HepG2 (cell line): ENCODE data around the gene URGCP. TPM values are rescaled to one million over a fixed set of nuclear protein-coding genes. Genes with fewer than 3 reads are reported as not detected.

Experiments used
- AKNA ChIP-seq: sonication (generic); formaldehyde crosslinking; IDR thresholded peaks from 2 replicates; pipeline ENCODE4 v1.4.0; 2020; ENCODE audit warnings: missing genetic modification reagents, borderline replicate concordance
- ATF7 ChIP-seq, 2 experiments: fragments of 450-650 bp in 1 of 2; sonication (generic) in 1 of 2; formaldehyde crosslinking in 1 of 2; IDR thresholded peaks; 2 replicates each; pipeline versions ENCODE4 v1.4.0 to v1.6.1; 2016 to 2020; ENCODE audit warnings: antibody characterized with exemption in 1 of 2, mild to moderate bottlenecking in 1 of 2, missing genetic modification reagents in 1 of 2
- EEA1 ChIP-seq: sonication (generic); formaldehyde crosslinking; IDR thresholded peaks from 2 replicates; pipeline ENCODE4 v1.5.1; 2020; ENCODE audit warnings: mild to moderate bottlenecking, missing genetic modification reagents, borderline replicate concordance
- KMT2B ChIP-seq: IDR thresholded peaks from 2 replicates; pipeline ENCODE4 v1.6.1; 2016; ENCODE audit warnings: missing genetic modification reagents, missing compliant biosample characterization
- NFATC3 ChIP-seq: sonication (generic); formaldehyde crosslinking; IDR thresholded peaks from 2 replicates; pipeline ENCODE4 v1.5.1; 2020; ENCODE audit warnings: mild to moderate bottlenecking, missing genetic modification reagents
- NPAS2 ChIP-seq: sonication (generic); formaldehyde crosslinking; IDR thresholded peaks from 2 replicates; pipeline ENCODE4 v1.8.0; 2022; ENCODE audit warnings: mild to moderate bottlenecking, missing genetic modification reagents, borderline replicate concordance
- PBX2 ChIP-seq: IDR thresholded peaks from 2 replicates; pipeline ENCODE4 v1.6.1; 2016; ENCODE audit warnings: control low read depth
- SRSF1 ChIP-seq: fragments of 200-400 bp; formaldehyde crosslinking; optimal IDR thresholded peaks from 2 replicates; pipeline ENCODE3; 2017; ENCODE audit warnings: mild to moderate bottlenecking, low read depth, low read length, moderate library complexity
- ZBTB7B ChIP-seq: sonication (generic); formaldehyde crosslinking; IDR thresholded peaks from 2 replicates; pipeline ENCODE4 v1.4.0; 2020; ENCODE audit warnings: missing genetic modification reagents
- ZMYM3 ChIP-seq: sonication (generic); formaldehyde crosslinking; IDR thresholded peaks from 2 replicates; pipeline ENCODE4 v1.5.1; 2020; ENCODE audit warnings: mild to moderate bottlenecking, missing genetic modification reagents
- ZNF703 ChIP-seq: sonication (generic); formaldehyde crosslinking; IDR thresholded peaks from 2 replicates; pipeline ENCODE4 v1.5.1; 2020; ENCODE audit warnings: missing genetic modification reagents, mild to moderate bottlenecking, moderate library complexity, borderline replicate concordance
- ZNF780A ChIP-seq: sonication (generic); formaldehyde crosslinking; IDR thresholded peaks from 2 replicates; pipeline ENCODE4 v1.8.0; 2022; ENCODE audit warnings: mild to moderate bottlenecking, missing genetic modification reagents, moderate library complexity
- polyA plus RNA-seq, 8 experiments: library from polyadenylated mRNA; depleted of rRNA in 3 of 8; stranded (reverse) in 7 of 8; unstranded in 1 of 8; fragments of >200 nt; fragmentation: Illumina TruSeq in 4 of 8; extraction: Trizol in 4 of 8; gene quantifications; 2 replicates each; pipeline versions ENCODE4 v1.2.1 to v1.2.3, GENCODE V29; 2011 to 2016; ENCODE audit warnings: low read depth in 4 of 8, missing spikeins in 1 of 8, mixed read lengths in 1 of 8; ENCODE audit not compliant: insufficient read depth in 1 of 8
- total RNA-seq, 5 experiments: library from RNA; depleted of rRNA; stranded (reverse); fragments of >200 nt; fragmentation: Illumina TruSeq; extraction: Trizol; gene quantifications; 2 replicates each; pipeline ENCODE4 v1.2.3, GENCODE V29; 2016; ENCODE audit warnings: low read depth in 1 of 5
- TF ChIP-seq, protein P1 (sequence below): IDR thresholded peaks from 2 replicates; pipeline ENCODE4 v1.6.1; 2012; ENCODE audit warnings: low read length, improper control_type of control experiment
- TF ChIP-seq, protein P2 (sequence below): sonication (generic); formaldehyde crosslinking; IDR thresholded peaks from 2 replicates; pipeline ENCODE4 v1.4.0; 2020; ENCODE audit warnings: missing genetic modification reagents, borderline replicate concordance

Gene URGCP
- total and polyA plus RNA-seq, 2 of the 13 experiments (the other 11 are each of a cell fraction or from before 2014, with no cell fraction given): 22.3 to 25.8 TPM

GRCh38 chr7:43869006-43869866 lies 37.2 kb downstream of the URGCP start, which contains the start of gene MRPS24 (continued):
- TF ChIP-seq, protein P1, sequence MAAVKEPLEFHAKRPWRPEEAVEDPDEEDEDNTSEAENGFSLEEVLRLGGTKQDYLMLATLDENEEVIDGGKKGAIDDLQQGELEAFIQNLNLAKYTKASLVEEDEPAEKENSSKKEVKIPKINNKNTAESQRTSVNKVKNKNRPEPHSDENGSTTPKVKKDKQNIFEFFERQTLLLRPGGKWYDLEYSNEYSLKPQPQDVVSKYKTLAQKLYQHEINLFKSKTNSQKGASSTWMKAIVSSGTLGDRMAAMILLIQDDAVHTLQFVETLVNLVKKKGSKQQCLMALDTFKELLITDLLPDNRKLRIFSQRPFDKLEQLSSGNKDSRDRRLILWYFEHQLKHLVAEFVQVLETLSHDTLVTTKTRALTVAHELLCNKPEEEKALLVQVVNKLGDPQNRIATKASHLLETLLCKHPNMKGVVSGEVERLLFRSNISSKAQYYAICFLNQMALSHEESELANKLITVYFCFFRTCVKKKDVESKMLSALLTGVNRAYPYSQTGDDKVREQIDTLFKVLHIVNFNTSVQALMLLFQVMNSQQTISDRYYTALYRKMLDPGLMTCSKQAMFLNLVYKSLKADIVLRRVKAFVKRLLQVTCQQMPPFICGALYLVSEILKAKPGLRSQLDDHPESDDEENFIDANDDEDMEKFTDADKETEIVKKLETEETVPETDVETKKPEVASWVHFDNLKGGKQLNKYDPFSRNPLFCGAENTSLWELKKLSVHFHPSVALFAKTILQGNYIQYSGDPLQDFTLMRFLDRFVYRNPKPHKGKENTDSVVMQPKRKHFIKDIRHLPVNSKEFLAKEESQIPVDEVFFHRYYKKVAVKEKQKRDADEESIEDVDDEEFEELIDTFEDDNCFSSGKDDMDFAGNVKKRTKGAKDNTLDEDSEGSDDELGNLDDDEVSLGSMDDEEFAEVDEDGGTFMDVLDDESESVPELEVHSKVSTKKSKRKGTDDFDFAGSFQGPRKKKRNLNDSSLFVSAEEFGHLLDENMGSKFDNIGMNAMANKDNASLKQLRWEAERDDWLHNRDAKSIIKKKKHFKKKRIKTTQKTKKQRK: no peak
- no peak for TF ChIP-seq ZMYM3 (CRISPR knock-in tag)
- TF ChIP-seq KMT2B (CRISPR knock-in tag): peak; percentile 67; the same call in 1 of the 2 replicates
- TF ChIP-seq ZNF780A: no peak
- peak; percentile 53; the same call in 1 of the 2 replicates for TF ChIP-seq EEA1 (CRISPR knock-in tag)
- TF ChIP-seq ATF7 (IDR thresholded peaks at IDR 0.05): peak; percentile 42; the same call in 1 of the 2 replicates
- no peak for TF ChIP-seq ATF7 (CRISPR knock-in tag; IDR thresholded peaks at IDR 0.05)
- TF ChIP-seq SRSF1: peak; percentile 76
- no peak for TF ChIP-seq AKNA (CRISPR knock-in tag)
- TF ChIP-seq NPAS2 (CRISPR knock-in tag): no peak
- TF ChIP-seq ZBTB7B (CRISPR knock-in tag): peak; percentile 48
- TF ChIP-seq PBX2 (CRISPR knock-in tag): no peak
- TF ChIP-seq ZNF703: no peak
- TF ChIP-seq, protein P2, sequence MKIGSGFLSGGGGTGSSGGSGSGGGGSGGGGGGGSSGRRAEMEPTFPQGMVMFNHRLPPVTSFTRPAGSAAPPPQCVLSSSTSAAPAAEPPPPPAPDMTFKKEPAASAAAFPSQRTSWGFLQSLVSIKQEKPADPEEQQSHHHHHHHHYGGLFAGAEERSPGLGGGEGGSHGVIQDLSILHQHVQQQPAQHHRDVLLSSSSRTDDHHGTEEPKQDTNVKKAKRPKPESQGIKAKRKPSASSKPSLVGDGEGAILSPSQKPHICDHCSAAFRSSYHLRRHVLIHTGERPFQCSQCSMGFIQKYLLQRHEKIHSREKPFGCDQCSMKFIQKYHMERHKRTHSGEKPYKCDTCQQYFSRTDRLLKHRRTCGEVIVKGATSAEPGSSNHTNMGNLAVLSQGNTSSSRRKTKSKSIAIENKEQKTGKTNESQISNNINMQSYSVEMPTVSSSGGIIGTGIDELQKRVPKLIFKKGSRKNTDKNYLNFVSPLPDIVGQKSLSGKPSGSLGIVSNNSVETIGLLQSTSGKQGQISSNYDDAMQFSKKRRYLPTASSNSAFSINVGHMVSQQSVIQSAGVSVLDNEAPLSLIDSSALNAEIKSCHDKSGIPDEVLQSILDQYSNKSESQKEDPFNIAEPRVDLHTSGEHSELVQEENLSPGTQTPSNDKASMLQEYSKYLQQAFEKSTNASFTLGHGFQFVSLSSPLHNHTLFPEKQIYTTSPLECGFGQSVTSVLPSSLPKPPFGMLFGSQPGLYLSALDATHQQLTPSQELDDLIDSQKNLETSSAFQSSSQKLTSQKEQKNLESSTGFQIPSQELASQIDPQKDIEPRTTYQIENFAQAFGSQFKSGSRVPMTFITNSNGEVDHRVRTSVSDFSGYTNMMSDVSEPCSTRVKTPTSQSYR (CRISPR knock-in tag): peak; percentile 78
- no peak for TF ChIP-seq NFATC3
